Neural cell (in vitro differentiated cells): ENCODE data around the gene FLT1. TPM values are rescaled to one million over a fixed set of nuclear protein-coding genes. Genes with fewer than 3 reads are reported as not detected.

Experiments
- H2AFZ ChIP-seq: fragments of 200-600, 300-800 bp; sonication (generic), shearing (Covaris generic); 2 replicates; pipeline ENCODE4 v1.6.0; 2014; ENCODE audit warnings: low read depth, mild to moderate bottlenecking, antibody characterized with exemption, low read length, moderate library complexity
- H3F3A ChIP-seq: fragments of 200-600 bp; shearing (Covaris generic); 2 replicates; pipeline ENCODE4 v1.6.1; 2016; ENCODE audit warnings: mild to moderate bottlenecking, moderate library complexity, mixed read lengths, antibody characterized with exemption, low read length; ENCODE audit not compliant: insufficient read depth, poor library complexity, severe bottlenecking
- H3K27ac ChIP-seq: fragments of 200-600, 300-800 bp; sonication (generic), shearing (Covaris generic); 2 replicates; pipeline ENCODE4 v1.5.1; 2014; ENCODE audit warnings: mild to moderate bottlenecking, low read length, moderate library complexity
- H3K27me3 ChIP-seq: fragments of 300-800, 200-600 bp; sonication (generic), shearing (Covaris generic); 2 replicates; pipeline ENCODE4 v1.6.0; 2014; ENCODE audit warnings: mild to moderate bottlenecking, low read depth, low read length, moderate library complexity; ENCODE audit not compliant: insufficient read depth
- H3K36me3 ChIP-seq: fragments of 300-800, 200-600 bp; sonication (generic), shearing (Covaris generic); 2 replicates; pipeline ENCODE4 v1.5.1; 2014; ENCODE audit warnings: mild to moderate bottlenecking, antibody characterized with exemption, low read length, moderate library complexity; ENCODE audit not compliant: insufficient read depth
- H3K4me2 ChIP-seq: fragments of 300-800, 200-600 bp; sonication (generic), shearing (Covaris generic); 2 replicates; pipeline ENCODE4 v1.6.0; 2014; ENCODE audit warnings: mild to moderate bottlenecking, low read length
- H3K4me3 ChIP-seq: fragments of 300-800, 200-600 bp; sonication (generic), shearing (Covaris generic); 2 replicates; pipeline ENCODE4 v1.5.1; 2014; ENCODE audit warnings: mild to moderate bottlenecking, low read length, moderate library complexity
- H3K79me2 ChIP-seq: fragments of 200-600 bp; shearing (Covaris generic); replicated peaks from 2 replicates; pipeline ENCODE4 v1.6.0; 2014; ENCODE audit warnings: mild to moderate bottlenecking, low read length, moderate library complexity; ENCODE audit not compliant: insufficient read depth
- H3K9ac ChIP-seq: fragments of 300-800, 200-600 bp; sonication (generic), shearing (Covaris generic); 2 replicates; pipeline ENCODE4 v1.6.1; 2016; ENCODE audit warnings: mild to moderate bottlenecking, low read length, mixed read lengths
- H3K9me2 ChIP-seq: fragments of 200-600 bp; shearing (Covaris generic); 2 replicates; pipeline ENCODE4 v1.6.1; 2016; ENCODE audit warnings: mild to moderate bottlenecking, low read length, mixed read lengths; ENCODE audit not compliant: insufficient read depth
- H3K9me3 ChIP-seq: fragments of 200-600, 300-800 bp; sonication (generic), shearing (Covaris generic); 2 replicates; pipeline ENCODE4 v1.6.1; 2016; ENCODE audit warnings: mild to moderate bottlenecking, mixed run types, low read length, moderate library complexity, mixed read lengths
- H4K20me1 ChIP-seq: fragments of 200-600 bp; shearing (Covaris generic); 2 replicates; pipeline ENCODE4 v1.6.1; 2016; ENCODE audit warnings: mild to moderate bottlenecking, mixed run types; ENCODE audit not compliant: insufficient read depth
- EP300 ChIP-seq: fragments of 450-650 bp; conservative IDR thresholded peaks from 2 replicates; pipeline ENCODE4 v1.6.1; 2014; ENCODE audit warnings: antibody characterized with exemption, mild to moderate bottlenecking, moderate library complexity; ENCODE audit not compliant: poor library complexity, severe bottlenecking
- EZH2 ChIP-seq: fragments of 200-600, 300-800 bp; shearing (Covaris generic), sonication (generic); IDR thresholded peaks from 2 replicates; pipeline ENCODE4 v1.6.1; 2014; ENCODE audit warnings: antibody characterized with exemption, low read length, borderline replicate concordance, mild to moderate bottlenecking; ENCODE audit not compliant: insufficient read depth, poor library complexity, severe bottlenecking
- MXI1 ChIP-seq: fragments of 450-650 bp; conservative IDR thresholded peaks from 2 replicates; pipeline ENCODE4 v1.6.1; 2014; ENCODE audit warnings: antibody characterized with exemption, mild to moderate bottlenecking; ENCODE audit not compliant: poor library complexity, severe bottlenecking
- POLR2AphosphoS5 ChIP-seq: IDR thresholded peaks from 2 replicates; pipeline ENCODE4 v1.6.1; 2012
- RAD21 ChIP-seq: fragments of 450-650 bp; conservative IDR thresholded peaks from 2 replicates; pipeline ENCODE4 v1.6.1; 2014; ENCODE audit warnings: antibody characterized with exemption, mild to moderate bottlenecking, moderate library complexity
- REST ChIP-seq: IDR thresholded peaks from 2 replicates; pipeline ENCODE4 v1.6.1; 2012; ENCODE audit warnings: borderline replicate concordance
- SMC3 ChIP-seq: fragments of 450-650 bp; conservative IDR thresholded peaks from 2 replicates; pipeline ENCODE4 v1.6.1; 2014; ENCODE audit warnings: antibody characterized with exemption, mild to moderate bottlenecking, moderate library complexity; ENCODE audit not compliant: poor library complexity
- TAF1 ChIP-seq: IDR thresholded peaks from 2 replicates; pipeline ENCODE4 v1.6.1; 2012; ENCODE audit warnings: low read depth
- polyA plus RNA-seq: library from polyadenylated mRNA; depleted of rRNA; stranded (reverse); fragments of >200 nt; gene quantifications from 2 replicates; pipeline ENCODE4 v1.2.3, GENCODE V29; 2014
- TF ChIP-seq, protein P1 (sequence below): fragments of 450-650 bp; IDR thresholded peaks from 2 replicates; pipeline ENCODE4 v1.5.1; 2014; ENCODE audit warnings: antibody characterized with exemption, mild to moderate bottlenecking, moderate library complexity; ENCODE audit not compliant: poor library complexity, severe bottlenecking

The FLT1 gene
- polyA plus RNA-seq, 1 donor from 2014 or later, result not detected

DNA sequence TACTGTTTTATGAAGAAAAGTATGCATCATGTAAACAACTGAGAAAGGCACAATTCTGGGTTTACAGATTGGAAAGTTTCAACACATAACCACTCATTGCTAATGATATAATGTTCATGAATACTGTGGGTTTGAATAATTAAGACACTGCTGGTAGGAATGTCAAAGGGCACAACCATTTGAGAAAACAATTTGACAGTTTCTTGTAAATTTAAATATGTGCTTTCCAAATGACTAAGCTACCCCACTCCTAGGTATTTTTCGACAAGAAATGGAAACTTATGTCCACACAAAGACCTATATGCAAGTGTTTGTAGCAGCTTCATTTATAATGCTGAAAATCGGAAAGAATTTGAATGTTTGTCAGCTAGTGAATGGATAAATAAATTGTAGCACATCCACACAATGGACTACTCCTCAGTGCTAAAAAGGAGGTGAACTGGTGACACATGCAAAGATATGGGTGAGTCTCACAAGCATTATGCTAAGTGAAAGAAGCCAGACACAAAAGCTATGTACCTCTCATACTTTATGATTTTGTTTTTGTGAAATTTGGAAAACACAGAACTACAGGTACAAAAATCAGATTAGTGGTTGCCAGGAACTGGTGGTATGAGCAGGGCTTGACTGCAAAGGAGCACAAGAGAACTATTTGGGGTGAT is 44.8 kb upstream of the FLT1 start:
- no peak overlapping the region for H3K27ac ChIP-seq
- no peak overlapping the region for H3K9ac ChIP-seq
- H3K79me2 ChIP-seq, result no peaks in the 10 kb centered on the region
- no peak overlapping the region for H3K4me3 ChIP-seq
- H3F3A ChIP-seq, result no peaks in the 10 kb centered on the region
- no peaks in the 10 kb centered on the region for H3K9me3 ChIP-seq
- H3K4me2 ChIP-seq, result no peak overlapping the region
- no peak overlapping the region for H2AFZ ChIP-seq
- no peak for TF ChIP-seq REST
- no peak for TF ChIP-seq RAD21
- TF ChIP-seq, protein P1, sequence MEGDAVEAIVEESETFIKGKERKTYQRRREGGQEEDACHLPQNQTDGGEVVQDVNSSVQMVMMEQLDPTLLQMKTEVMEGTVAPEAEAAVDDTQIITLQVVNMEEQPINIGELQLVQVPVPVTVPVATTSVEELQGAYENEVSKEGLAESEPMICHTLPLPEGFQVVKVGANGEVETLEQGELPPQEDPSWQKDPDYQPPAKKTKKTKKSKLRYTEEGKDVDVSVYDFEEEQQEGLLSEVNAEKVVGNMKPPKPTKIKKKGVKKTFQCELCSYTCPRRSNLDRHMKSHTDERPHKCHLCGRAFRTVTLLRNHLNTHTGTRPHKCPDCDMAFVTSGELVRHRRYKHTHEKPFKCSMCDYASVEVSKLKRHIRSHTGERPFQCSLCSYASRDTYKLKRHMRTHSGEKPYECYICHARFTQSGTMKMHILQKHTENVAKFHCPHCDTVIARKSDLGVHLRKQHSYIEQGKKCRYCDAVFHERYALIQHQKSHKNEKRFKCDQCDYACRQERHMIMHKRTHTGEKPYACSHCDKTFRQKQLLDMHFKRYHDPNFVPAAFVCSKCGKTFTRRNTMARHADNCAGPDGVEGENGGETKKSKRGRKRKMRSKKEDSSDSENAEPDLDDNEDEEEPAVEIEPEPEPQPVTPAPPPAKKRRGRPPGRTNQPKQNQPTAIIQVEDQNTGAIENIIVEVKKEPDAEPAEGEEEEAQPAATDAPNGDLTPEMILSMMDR, result no peak
- no peak for TF ChIP-seq TAF1
- TF ChIP-seq EP300, result no peak
- TF ChIP-seq MXI1, result no peak
- TF ChIP-seq EZH2, result no peak
- TF ChIP-seq POLR2AphosphoS5, result no peak
- no peak for TF ChIP-seq SMC3
- H4K20me1 ChIP-seq, result no peaks in the 10 kb centered on the region
- H3K36me3 ChIP-seq, result no peaks in the 10 kb centered on the region
- peaks cover under 1% of the 10 kb centered on the region for H3K27me3 ChIP-seq
- no peaks in the 10 kb centered on the region for H3K9me2 ChIP-seq

- H3K9me3 ChIP-seq, result no peaks in the 10 kb centered on the region
- H3K4me2 ChIP-seq, result no peak overlapping the region
- no peaks in the 10 kb centered on the region for H3K79me2 ChIP-seq
- H3K27me3 ChIP-seq, result peaks cover 8% of the 10 kb centered on the region
- H3K27ac ChIP-seq, result no peak overlapping the region
- no peak overlapping the region for H3K4me3 ChIP-seq
- H3F3A ChIP-seq, result no peaks in the 10 kb centered on the region
- H4K20me1 ChIP-seq, result no peaks in the 10 kb centered on the region
- H3K36me3 ChIP-seq, result no peaks in the 10 kb centered on the region
- TF ChIP-seq RAD21 (no peak), TAF1 (no peak), REST (no peak), EZH2 (no peak), MXI1 (no peak), SMC3 (no peak)
- TF ChIP-seq, protein P1, result no peak
- no peaks in the 10 kb centered on the region for H3K9me2 ChIP-seq
- no peak overlapping the region for H3K9ac ChIP-seq
- no peak overlapping the region for H2AFZ ChIP-seq
Measured at GRCh38 chr13:28538932-28539331, 44.0 kb upstream of the FLT1 start.
